Heart left ventricle (tissue), 16 donors: ENCODE data around the gene C3orf22. TPM values are rescaled to one million over a fixed set of nuclear protein-coding genes. Genes with fewer than 3 reads are reported as not detected.

ENCODE experiments used
- ATAC-seq, 4 donors: fragments of 200-7000 bp; cut with Tn5 transposase; one replicate each; pipeline ENCODE4 v1.9.1; 2020 to 2022; ENCODE audit warnings: moderate library complexity in 4 of 4, mild to moderate bottlenecking in 3 of 4, moderate number of reproducible peaks in 1 of 4
- DNase-seq, 5 donors: peaks; one replicate each; pipeline ENCODE4 v3.0.0-alpha.2; 2020
- H3K27ac ChIP-seq, 12 donors: fragments of 200-600 bp; sonication (generic) in 4 of 12; one replicate each; pipeline versions ENCODE4 v1.5.0 to v1.8.0; 2016 to 2022; ENCODE audit warnings: mild to moderate bottlenecking in 2 of 12
- H3K27me3 ChIP-seq, 9 donors: fragments of 200-600 bp; sonication (generic) in 2 of 9; one replicate each; pipeline versions ENCODE4 v1.5.1 to v1.8.0; 2016 to 2022; ENCODE audit warnings: mild to moderate bottlenecking in 3 of 9
- H3K36me3 ChIP-seq, 9 donors: fragments of 200-600 bp; sonication (generic) in 2 of 9; one replicate each; pipeline versions ENCODE4 v1.5.0 to v1.8.0; 2018 to 2022; ENCODE audit warnings: mild to moderate bottlenecking in 2 of 9
- H3K4me1 ChIP-seq, 12 donors: fragments of 200-600 bp; sonication (generic) in 4 of 12; one replicate each; pipeline versions ENCODE4 v1.5.0 to v1.8.0; 2016 to 2022; ENCODE audit warnings: mild to moderate bottlenecking in 3 of 12
- H3K4me3 ChIP-seq, 12 donors: fragments of 200-600 bp; sonication (generic) in 4 of 12; one replicate each; pipeline versions ENCODE4 v1.5.0 to v1.8.0; 2017 to 2022; ENCODE audit warnings: mild to moderate bottlenecking in 9 of 12, moderate library complexity in 4 of 12
- H3K9me3 ChIP-seq, 12 donors: fragments of 200-600 bp; sonication (generic) in 4 of 12; one replicate each; pipeline versions ENCODE4 v1.5.0 to v1.8.0; 2016 to 2022; ENCODE audit warnings: mild to moderate bottlenecking in 1 of 12
- CTCF ChIP-seq, 12 donors: fragments of 200-600 bp; sonication (generic) in 4 of 12; IDR thresholded peaks; one replicate each; pipeline versions ENCODE4 v1.5.0 to v1.8.0; 2018 to 2022; ENCODE audit warnings: antibody characterized with exemption in 12 of 12, mild to moderate bottlenecking in 5 of 12
- POLR2A ChIP-seq, 2 donors: fragments of 450-650 bp; IDR thresholded peaks; one replicate each; pipeline ENCODE4 v1.6.1; 2017; ENCODE audit warnings: antibody characterized with exemption in 2 of 2, mild to moderate bottlenecking in 2 of 2, moderate library complexity in 2 of 2
- WGBS, 4 donors: extraction: QIAGEN DNeasy Blood & Tissue Kit in 2 of 4; methylation state at CpG; one replicate each; pipeline versions ENCODE4 v1.1.5 to v1.1.7; 2013 to 2018; 5-methylcytosine and 5-hydroxymethylcytosine counted together
- intact Hi-C, 10 donors: fragments of 100-400 bp; cut with DNase I; formaldehyde crosslinking; loops; one replicate each; pipeline versions ENCODE4 v1.11.1 to v1.14.2; 2022
- polyA plus RNA-seq, 2 donors: library from polyadenylated mRNA; stranded (reverse); fragments of 200-250 nt; gene quantifications; one replicate each; pipeline ENCODE4 v1.2.3, GENCODE V29; 2013
- total RNA-seq, 9 donors: library from RNA; depleted of rRNA in 2 of 9; stranded (reverse); fragments of >200 nt in 2 of 9; fragmentation: NEBNext Ultra II Directional in 3 of 9; extraction: Animal tissue kit (Norgen Biotek cat#: 25700) in 3 of 9; gene quantifications; one replicate each; pipeline versions ENCODE4 v1.1.0 to v1.2.4, GENCODE V29; 2016 to 2023
- donor health status: ischemic (EF 13 %, LVEDD 7.1; RV severe dilation, severe dysfunction).
- donor health status: healthy with polysubstance abuse.
- donor health status: DM: no; HTN: yes; CAD: no.
- donor health status: DM: no; HTN: no; CAD: no.
- donor health status: ischemic (EF 25% LVEDD 6.9; RV normal size, moderate dysfunction).
- donor health status: ischemic (EF 25% LVEDD 5.7; RV mildly dilated, moderate dysfunction).
- donor health status: healthy.
- donor health status: DM: yes; HTN: yes; CAD: no.
- donor health status: ischemic (EF 35%, LVEDD 5.7; RV mildly dilated, moderate dysfunction).
- donor health status: nonischemic (EF 11% LVEDD 7.7; RV severe dilation, severe dysfunction).
- donor health status: DM: yes; HTN: yes; CAD: no.
- donor health status: PGD.
- donor health status: ischemic (EF 29% LVEDD 5.4; RV normal size, mild dysfunction).
- donor health status: nonischemic (EF 23%, LVEDD 6.1; RV moderate dilation, normal function).

The C3orf22 gene
- total and polyA plus RNA-seq, 11 donors = not detected

- intact Hi-C loops = no loop called here
- 56 to 78% (median 63%) methylated on average over 4 of the region's 4 CpGs for WGBS, 4 donors
- ATAC-seq (no peak), DNase-seq (no peak)
- peaks cover 0 to 7% (median 2%) of the 10 kb centered on the region in 12 donors for H3K4me1 ChIP-seq
- TF ChIP-seq CTCF (IDR thresholded peaks at IDR 0.05) = no peak
- TF ChIP-seq POLR2A (IDR thresholded peaks at IDR 0.05) = no peak
- H3K4me3 ChIP-seq = no peak overlapping the region
- H3K27ac ChIP-seq = no peak overlapping the region
- no peaks in the 10 kb centered on the region for H3K9me3 ChIP-seq
- H3K27me3 ChIP-seq = peaks cover 0 to 16% (median 2%) of the 10 kb centered on the region in 9 donors
- H3K36me3 ChIP-seq = no peaks in the 10 kb centered on the region
Measured at GRCh38 chr3:126518779-126519177, 40.0 kb downstream of the C3orf22 start.

GRCh38 chr3:126517986-126518778, 40.5 kb downstream of the C3orf22 start:
- Histone ChIP-seq H3K36me3 (no peaks in the 10 kb centered on the region), H3K4me1 (peaks cover 0 to 5% (median 0%) of the 10 kb centered on the region in 12 donors), H3K27me3 (peaks cover 0 to 12% (median 0%) of the 10 kb centered on the region in 9 donors), H3K4me3 (no peak overlapping the region), H3K27ac (no peak overlapping the region), H3K9me3 (no peaks in the 10 kb centered on the region)
- DNase-seq (peak in 3 of 5 donors; percentile 15 to 60 (median 16)), ATAC-seq (no peak)
- TF ChIP-seq POLR2A (IDR thresholded peaks at IDR 0.05) (no peak), CTCF (IDR thresholded peaks at IDR 0.05) (no peak)
- intact Hi-C loops = no loop called here
- 76 to 83% (median 81%) methylated on average over 5 to 15 of the region's 15 CpGs for WGBS, 4 donors

DNA sequence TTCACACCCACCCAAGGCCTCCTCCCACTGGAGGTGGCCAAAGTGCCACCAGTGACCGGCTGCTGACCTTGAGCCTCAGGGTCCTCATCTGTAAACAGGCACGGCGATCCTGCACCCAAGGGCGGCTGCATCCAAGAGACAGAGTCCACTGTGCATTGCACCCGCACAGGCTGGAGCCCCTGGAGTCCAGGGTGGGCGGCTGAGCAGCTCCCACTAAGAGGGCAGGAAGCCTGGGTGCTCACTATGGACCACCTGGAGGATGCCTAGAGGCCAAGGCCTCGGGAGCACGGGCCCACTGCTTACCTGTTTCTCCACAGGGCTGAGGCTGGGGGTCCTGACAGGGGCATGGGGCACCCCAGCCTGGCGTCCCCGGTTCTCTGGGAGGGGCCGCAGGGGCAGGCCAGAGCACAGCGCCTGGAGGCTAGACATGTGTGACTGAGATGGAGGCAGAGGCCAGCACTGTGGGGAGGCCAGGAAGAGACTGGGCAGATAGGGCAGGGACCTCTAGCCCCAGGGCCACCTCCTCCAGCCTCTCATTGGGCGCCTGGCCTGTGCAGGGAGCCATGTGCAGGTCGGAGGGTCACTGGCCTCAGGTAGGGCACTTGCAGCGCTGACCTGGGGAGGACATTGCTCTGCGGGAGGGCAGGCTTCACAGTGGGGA, 41.3 kb downstream of the C3orf22 start, which contains the start of gene UROC1:
UROC1 (minus strand) TSS at position 483 of the 661 bp plus-strand sequence; CDS start at position 429, 54 bp downstream.
- DNase-seq (peak in 3 of 5 donors; percentile 16 to 42 (median 22)), ATAC-seq (no peak)
- no peaks in the 10 kb centered on the region for H3K36me3 ChIP-seq
- peaks cover 0 to 1% (median 0%) of the 10 kb centered on the region in 12 donors for H3K4me1 ChIP-seq
- intact Hi-C loops = no loop called here
- no peak for TF ChIP-seq CTCF (IDR thresholded peaks at IDR 0.05)
- TF ChIP-seq POLR2A (IDR thresholded peaks at IDR 0.05) = no peak
- H3K4me3 ChIP-seq = no peak within 1 kb of the TSS
- H3K9me3 ChIP-seq = no peaks in the 10 kb centered on the region
- 71 to 90% (median 90%) methylated on average over 3 to 16 of the region's 16 CpGs for WGBS, 4 donors
- peaks cover 0 to 5% (median 0%) of the 10 kb centered on the region in 9 donors for H3K27me3 ChIP-seq
- no peak within 1 kb of the TSS for H3K27ac ChIP-seq

GRCh38 chr3:126516936-126517290, 41.8 kb downstream of the C3orf22 start:
- H3K4me1 ChIP-seq = peaks cover 0 to 3% (median 0%) of the 10 kb centered on the region in 12 donors
- WGBS, 4 donors = 85 to 88% (median 86%) methylated on average over 6 to 9 of the region's 9 CpGs

More at GRCh38 chr3:126516936-126517290, 41.8 kb downstream of the C3orf22 start:
- ATAC-seq = no peak
- DNase-seq = peak in 1 of 5 donors; percentile 28
- Histone ChIP-seq H3K4me3 (no peak overlapping the region), H3K27me3 (peaks cover 0 to 5% (median 0%) of the 10 kb centered on the region in 9 donors), H3K9me3 (no peaks in the 10 kb centered on the region), H3K27ac (no peak overlapping the region), H3K36me3 (no peaks in the 10 kb centered on the region)
- intact Hi-C loops = no loop called here
- TF ChIP-seq CTCF (IDR thresholded peaks at IDR 0.05) (no peak), POLR2A (IDR thresholded peaks at IDR 0.05) (no peak)
